ENCODE results near the gene KRT72. TPM values are rescaled to one million over a fixed set of nuclear protein-coding genes. Genes with fewer than 3 reads are reported as not detected.

The KRT72 gene
- total and polyA plus RNA-seq, 4 experiments from 2014 or later: 7.7 to 8.4 TPM; not detected in 2

- ChIA-PET CTCF (ENCODE audit: partially characterized antibody) (no interaction called here), POLR2A (ENCODE audit: partially characterized antibody) (no interaction called here)
- Mint-ChIP-seq H3K4me1 (no peaks in the 10 kb centered on the region), H3K4me3 (no peak overlapping the region), H3K27me3 (peaks cover 17 to 37% of the 10 kb centered on the region in 2 donors), H3K36me3 (no peaks in the 10 kb centered on the region), H3K27ac (no peak overlapping the region), H3K9me3 (no peaks in the 10 kb centered on the region)
- intact Hi-C loops (cut with micrococcal nuclease): no loop called here
- Histone ChIP-seq H3K27me3 (ENCODE audit: insufficient read depth, low read length) (peaks cover 4% of the 10 kb centered on the region), H3K27ac (ENCODE audit: low read depth, low read length) (no peak overlapping the region), H3K36me3 (ENCODE audit: insufficient read depth, low read length) (no peaks in the 10 kb centered on the region), H3K4me3 (ENCODE audit: low read length in 2 of 2) (no peak overlapping the region), H3K9me3 (ENCODE audit: control insufficient read depth in 1 of 2, low read length in 2 of 2) (no peaks in the 10 kb centered on the region), H3K4me1 (ENCODE audit: insufficient read depth, low read length) (no peaks in the 10 kb centered on the region)
- no peak for DNase-seq
Observed at GRCh38 chr12:52568111-52568510, 33.2 kb downstream of the KRT72 start.

GRCh38 chr12:52566847-52567291, 34.4 kb downstream of the KRT72 start:
- H3K27me3 ChIP-seq (ENCODE audit: insufficient read depth, low read length): peaks cover 7% of the 10 kb centered on the region
- Mint-ChIP-seq H3K27me3 (peaks cover 15 to 27% of the 10 kb centered on the region in 2 donors), H3K36me3 (no peaks in the 10 kb centered on the region), H3K4me3 (no peak overlapping the region), H3K27ac (peak overlapping the region in 1 of 7 donors; percentile 80), H3K9me3 (no peaks in the 10 kb centered on the region), H3K4me1 (no peaks in the 10 kb centered on the region)
- no peak overlapping the region for H3K27ac ChIP-seq (ENCODE audit: low read depth, low read length)
- CTCF ChIA-PET (ENCODE audit: partially characterized antibody): interaction anchor here (1.0 kb wide), 1 partner anchor 78 kb away, joined by 3 read pairs; no protein-coding TSS in a partner anchor
- H3K36me3 ChIP-seq (ENCODE audit: insufficient read depth, low read length): no peaks in the 10 kb centered on the region
- DNase-seq: peak in 2 of 5 donors; percentile 17 to 48
- POLR2A ChIA-PET (ENCODE audit: partially characterized antibody): no interaction called here
- intact Hi-C loops (cut with micrococcal nuclease): no loop called here
- H3K4me1 ChIP-seq (ENCODE audit: insufficient read depth, low read length): no peaks in the 10 kb centered on the region
- H3K9me3 ChIP-seq (ENCODE audit: control insufficient read depth in 1 of 2, low read length in 2 of 2): no peaks in the 10 kb centered on the region
- no peak overlapping the region for H3K4me3 ChIP-seq (ENCODE audit: low read length in 2 of 2)

- Mint-ChIP-seq H3K27ac (no peak overlapping the region), H3K4me1 (no peaks in the 10 kb centered on the region), H3K36me3 (no peaks in the 10 kb centered on the region), H3K4me3 (no peak overlapping the region), H3K27me3 (peaks cover 13 to 26% of the 10 kb centered on the region in 2 donors), H3K9me3 (no peaks in the 10 kb centered on the region)
- H3K27ac ChIP-seq (ENCODE audit: low read depth, low read length): no peak overlapping the region
- no peaks in the 10 kb centered on the region for H3K4me1 ChIP-seq (ENCODE audit: insufficient read depth, low read length)
- ChIA-PET CTCF (ENCODE audit: partially characterized antibody) (no interaction called here), POLR2A (ENCODE audit: partially characterized antibody) (no interaction called here)
- H3K9me3 ChIP-seq (ENCODE audit: control insufficient read depth in 1 of 2, low read length in 2 of 2): no peaks in the 10 kb centered on the region
- DNase-seq: no peak
- intact Hi-C loops (cut with micrococcal nuclease): no loop called here
- H3K36me3 ChIP-seq (ENCODE audit: insufficient read depth, low read length): no peaks in the 10 kb centered on the region
- H3K4me3 ChIP-seq (ENCODE audit: low read length in 2 of 2): no peak overlapping the region
- peaks cover 9% of the 10 kb centered on the region for H3K27me3 ChIP-seq (ENCODE audit: insufficient read depth, low read length)
Observed at GRCh38 chr12:52564582-52564981, 36.7 kb downstream of the KRT72 start.

- Mint-ChIP-seq H3K36me3 (no peaks in the 10 kb centered on the region), H3K27ac (no peak overlapping the region), H3K4me3 (no peak overlapping the region), H3K4me1 (peaks cover 0 to 2% (median 0%) of the 10 kb centered on the region in 4 donors), H3K27me3 (peaks cover 14 to 19% of the 10 kb centered on the region in 2 donors), H3K9me3 (no peaks in the 10 kb centered on the region)
- Histone ChIP-seq H3K4me3 (ENCODE audit: low read length in 2 of 2) (no peak overlapping the region), H3K27me3 (ENCODE audit: insufficient read depth, low read length) (peaks cover 9% of the 10 kb centered on the region), H3K4me1 (ENCODE audit: insufficient read depth, low read length) (no peaks in the 10 kb centered on the region), H3K9me3 (ENCODE audit: control insufficient read depth in 1 of 2, low read length in 2 of 2) (no peaks in the 10 kb centered on the region), H3K36me3 (ENCODE audit: insufficient read depth, low read length) (no peaks in the 10 kb centered on the region), H3K27ac (ENCODE audit: low read depth, low read length) (no peak overlapping the region)
- ChIA-PET CTCF (ENCODE audit: partially characterized antibody) (interaction anchor here (0.8 kb wide), 1 partner anchor 24 kb away, joined by 3 read pairs; no protein-coding TSS in a partner anchor), POLR2A (ENCODE audit: partially characterized antibody) (no interaction called here)
- no peak for DNase-seq
- intact Hi-C loops (cut with micrococcal nuclease): no loop called here
Observed at GRCh38 chr12:52561880-52562449, 39.3 kb downstream of the KRT72 start.

- Histone ChIP-seq H3K4me3 (ENCODE audit: low read length in 2 of 2) (no peak overlapping the region), H3K27ac (ENCODE audit: low read depth, low read length) (no peak overlapping the region), H3K4me1 (ENCODE audit: insufficient read depth, low read length) (no peaks in the 10 kb centered on the region), H3K36me3 (ENCODE audit: insufficient read depth, low read length) (no peaks in the 10 kb centered on the region), H3K9me3 (ENCODE audit: control insufficient read depth in 1 of 2, low read length in 2 of 2) (no peaks in the 10 kb centered on the region), H3K27me3 (ENCODE audit: insufficient read depth, low read length) (peaks cover 5% of the 10 kb centered on the region)
- ChIA-PET CTCF (ENCODE audit: partially characterized antibody) (interaction anchor here (1.9 kb wide), 1 partner anchor 320 kb away, joined by 5 read pairs; no protein-coding TSS in a partner anchor), POLR2A (ENCODE audit: partially characterized antibody) (no interaction called here)
- Mint-ChIP-seq H3K9me3 (no peaks in the 10 kb centered on the region), H3K4me1 (peaks cover 0 to 14% (median 8%) of the 10 kb centered on the region in 4 donors), H3K27ac (no peak overlapping the region), H3K36me3 (no peaks in the 10 kb centered on the region), H3K4me3 (no peak overlapping the region), H3K27me3 (peaks cover 8 to 9% of the 10 kb centered on the region in 2 donors)
- no peak for DNase-seq
- intact Hi-C loops (cut with micrococcal nuclease): no loop called here
Observed at GRCh38 chr12:52559979-52560378, 41.3 kb downstream of the KRT72 start.

GRCh38 chr12:52558781-52559445, 42.4 kb downstream of the KRT72 start:
- Mint-ChIP-seq H3K4me1 (peaks cover 0 to 14% (median 8%) of the 10 kb centered on the region in 4 donors), H3K27me3 (peaks cover 8 to 10% of the 10 kb centered on the region in 2 donors), H3K36me3 (no peaks in the 10 kb centered on the region), H3K9me3 (no peaks in the 10 kb centered on the region), H3K27ac (peak overlapping the region in 1 of 7 donors; percentile 69), H3K4me3 (no peak overlapping the region)
- H3K27ac ChIP-seq (ENCODE audit: low read depth, low read length): no peak overlapping the region
- no peaks in the 10 kb centered on the region for H3K36me3 ChIP-seq (ENCODE audit: insufficient read depth, low read length)
- intact Hi-C loops (cut with micrococcal nuclease): no loop called here
- no peak overlapping the region for H3K4me3 ChIP-seq (ENCODE audit: low read length in 2 of 2)
- H3K4me1 ChIP-seq (ENCODE audit: insufficient read depth, low read length): no peaks in the 10 kb centered on the region
- no peak for DNase-seq
- POLR2A ChIA-PET (ENCODE audit: partially characterized antibody): no interaction called here
- no peaks in the 10 kb centered on the region for H3K9me3 ChIP-seq (ENCODE audit: control insufficient read depth in 1 of 2, low read length in 2 of 2)
- peaks cover 5% of the 10 kb centered on the region for H3K27me3 ChIP-seq (ENCODE audit: insufficient read depth, low read length)
- CTCF ChIA-PET (ENCODE audit: partially characterized antibody): interaction anchor here (1.9 kb wide), 1 partner anchor 321 kb away, joined by 5 read pairs; no protein-coding TSS in a partner anchor

GRCh38 chr12:52557476-52557875, 43.8 kb downstream of the KRT72 start:
- no peaks in the 10 kb centered on the region for H3K36me3 Mint-ChIP-seq
- Histone ChIP-seq H3K4me3 (ENCODE audit: low read length in 2 of 2) (no peak overlapping the region), H3K27me3 (ENCODE audit: insufficient read depth, low read length) (peaks cover 5% of the 10 kb centered on the region), H3K36me3 (ENCODE audit: insufficient read depth, low read length) (no peaks in the 10 kb centered on the region), H3K27ac (ENCODE audit: low read depth, low read length) (no peak overlapping the region), H3K4me1 (ENCODE audit: insufficient read depth, low read length) (no peaks in the 10 kb centered on the region), H3K9me3 (ENCODE audit: control insufficient read depth in 1 of 2, low read length in 2 of 2) (no peaks in the 10 kb centered on the region)
- peaks cover 8% of the 10 kb centered on the region in 2 donors for H3K27me3 Mint-ChIP-seq
- no peak for DNase-seq
- intact Hi-C loops (cut with micrococcal nuclease): no loop called here
- H3K27ac Mint-ChIP-seq: peak overlapping the region in 1 of 7 donors; percentile 5
- H3K4me3 Mint-ChIP-seq: no peak overlapping the region
- CTCF ChIA-PET (ENCODE audit: partially characterized antibody): no interaction called here
- POLR2A ChIA-PET (ENCODE audit: partially characterized antibody): no interaction called here
- H3K4me1 Mint-ChIP-seq: peaks cover 0 to 14% (median 8%) of the 10 kb centered on the region in 4 donors
- H3K9me3 Mint-ChIP-seq: no peaks in the 10 kb centered on the region
